MCF 10A (cell line): Measurements from ENCODE around the gene VSX2. TPM values are rescaled to one million over a fixed set of nuclear protein-coding genes. Genes with fewer than 3 reads are reported as not detected.

ENCODE experiments used
- BruUV-seq: library from RNA; stranded (reverse); fragments of 400-500 nt; replicated peaks from 2 replicates; lab custom pipeline; 2021; lab: Mats Ljungman, UMichigan
- CTCF ChIA-PET: fragments of 300-600 bp; sonication (Branson Sonifier 250); formaldehyde crosslinking; extraction: SDS; loops from one replicate; lab custom pipeline; 2021; ENCODE audit warnings: antibody characterized with exemption, inconsistent platforms; lab: Yijun Ruan, JAX
- POLR2A ChIA-PET: fragments of 300-600, 350-650 bp; sonication (Branson Sonifier 250); formaldehyde crosslinking; extraction: SDS; loops from one replicate; lab custom pipeline; 2020; ENCODE audit warnings: antibody characterized with exemption, inconsistent platforms; lab: Yijun Ruan, JAX
- DNase-seq: peaks from one replicate; pipeline ENCODE4 v3.0.0-alpha.2; 2018; ENCODE audit not compliant: unreplicated experiment
- H3K27ac Mint-ChIP-seq: one replicate; pipeline ENCODE4 v1.8.0; 2022; ENCODE audit warnings: mild to moderate bottlenecking, low read depth, mixed read lengths; ENCODE audit not compliant: unreplicated experiment
- H3K27me3 Mint-ChIP-seq: one replicate; pipeline ENCODE4 v1.8.0; 2022; ENCODE audit warnings: mixed read lengths; ENCODE audit not compliant: insufficient read depth, unreplicated experiment
- H3K36me3 Mint-ChIP-seq: one replicate; pipeline ENCODE4 v1.8.0; 2022; ENCODE audit warnings: mild to moderate bottlenecking, moderate library complexity, mixed read lengths; ENCODE audit not compliant: insufficient read depth, unreplicated experiment
- H3K4me1 Mint-ChIP-seq: one replicate; pipeline ENCODE4 v1.8.0; 2022; ENCODE audit warnings: mixed read lengths; ENCODE audit not compliant: insufficient read depth, unreplicated experiment
- H3K4me3 Mint-ChIP-seq: one replicate; pipeline ENCODE4 v1.8.0; 2022; ENCODE audit warnings: mild to moderate bottlenecking, moderate library complexity, mixed read lengths; ENCODE audit not compliant: unreplicated experiment
- H3K9me3 Mint-ChIP-seq: one replicate; pipeline ENCODE4 v1.8.0; 2022; ENCODE audit warnings: mixed read lengths; ENCODE audit not compliant: unreplicated experiment
- intact Hi-C: fragments of 100-400 bp; cut with micrococcal nuclease; formaldehyde crosslinking; loops from 2 replicates; pipeline ENCODE4 v1.14.1; 2022
- total RNA-seq: library from RNA; stranded (reverse); gene quantifications from 2 replicates; pipeline ENCODE4 v1.2.3, GENCODE V29; 2022
- TF ChIP-seq, protein P1 (sequence below): fragments of 200-600 bp; IDR thresholded peaks from one replicate; pipeline ENCODE4 v1.8.0; 2022; ENCODE audit warnings: antibody characterized with exemption, mild to moderate bottlenecking; ENCODE audit not compliant: unreplicated experiment

VSX2 gene
- total RNA-seq, 1 experiment from 2014 or later, result not detected

DNA sequence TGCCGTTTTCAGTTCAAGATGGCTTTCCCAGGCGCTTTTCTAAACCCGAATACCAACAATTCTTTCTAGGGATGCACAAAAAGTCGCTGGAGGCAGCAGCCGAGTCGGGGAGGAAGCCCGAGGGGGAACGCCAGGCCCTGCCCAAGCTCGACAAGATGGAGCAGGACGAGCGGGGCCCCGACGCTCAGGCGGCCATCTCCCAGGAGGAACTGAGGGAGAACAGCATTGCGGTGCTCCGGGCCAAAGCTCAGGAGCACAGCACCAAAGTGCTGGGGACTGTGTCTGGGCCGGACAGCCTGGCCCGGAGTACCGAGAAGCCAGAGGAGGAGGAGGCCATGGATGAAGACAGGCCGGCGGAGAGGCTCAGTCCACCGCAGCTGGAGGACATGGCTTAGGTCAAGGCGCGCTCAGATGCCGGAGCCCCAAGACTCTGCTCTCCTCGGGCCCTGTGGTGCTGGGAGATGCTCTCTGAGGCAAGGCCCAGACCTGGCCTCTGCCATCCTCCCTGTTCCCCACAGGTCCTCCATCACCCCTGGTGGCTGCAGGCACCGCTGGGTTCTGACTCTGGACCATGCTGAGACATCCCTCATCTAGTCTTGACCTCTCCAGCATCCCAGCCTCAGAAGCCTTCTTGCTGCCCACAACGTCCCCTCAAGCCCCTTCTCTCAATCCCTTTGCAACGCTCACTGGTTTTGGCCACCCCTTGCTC is 21.4 kb downstream of the VSX2 start:
- H3K9me3 Mint-ChIP-seq, result no peaks in the 10 kb centered on the region
- CTCF ChIA-PET, result interaction anchor here (0.5 to 0.8 kb wide), 3 partner anchors 9 to 138 kb away, joined by 3 to 5 read pairs (median 3); no protein-coding TSS in a partner anchor
- TF ChIP-seq, protein P1, sequence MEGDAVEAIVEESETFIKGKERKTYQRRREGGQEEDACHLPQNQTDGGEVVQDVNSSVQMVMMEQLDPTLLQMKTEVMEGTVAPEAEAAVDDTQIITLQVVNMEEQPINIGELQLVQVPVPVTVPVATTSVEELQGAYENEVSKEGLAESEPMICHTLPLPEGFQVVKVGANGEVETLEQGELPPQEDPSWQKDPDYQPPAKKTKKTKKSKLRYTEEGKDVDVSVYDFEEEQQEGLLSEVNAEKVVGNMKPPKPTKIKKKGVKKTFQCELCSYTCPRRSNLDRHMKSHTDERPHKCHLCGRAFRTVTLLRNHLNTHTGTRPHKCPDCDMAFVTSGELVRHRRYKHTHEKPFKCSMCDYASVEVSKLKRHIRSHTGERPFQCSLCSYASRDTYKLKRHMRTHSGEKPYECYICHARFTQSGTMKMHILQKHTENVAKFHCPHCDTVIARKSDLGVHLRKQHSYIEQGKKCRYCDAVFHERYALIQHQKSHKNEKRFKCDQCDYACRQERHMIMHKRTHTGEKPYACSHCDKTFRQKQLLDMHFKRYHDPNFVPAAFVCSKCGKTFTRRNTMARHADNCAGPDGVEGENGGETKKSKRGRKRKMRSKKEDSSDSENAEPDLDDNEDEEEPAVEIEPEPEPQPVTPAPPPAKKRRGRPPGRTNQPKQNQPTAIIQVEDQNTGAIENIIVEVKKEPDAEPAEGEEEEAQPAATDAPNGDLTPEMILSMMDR, result no peak
- peaks cover 10% of the 10 kb centered on the region for H3K4me1 Mint-ChIP-seq
- H3K4me3 Mint-ChIP-seq, result no peak overlapping the region
- POLR2A ChIA-PET, result no interaction called here
- no peak for DNase-seq
- no peak overlapping the region for H3K27ac Mint-ChIP-seq
- intact Hi-C loops, result no loop called here
- no peaks in the 10 kb centered on the region for H3K27me3 Mint-ChIP-seq
- BruUV-seq, result no TSS peak
- no peaks in the 10 kb centered on the region for H3K36me3 Mint-ChIP-seq

- Mint-ChIP-seq H3K4me3 (no peak overlapping the region), H3K36me3 (no peaks in the 10 kb centered on the region), H3K4me1 (peaks cover 10% of the 10 kb centered on the region), H3K27me3 (no peaks in the 10 kb centered on the region), H3K27ac (no peak overlapping the region), H3K9me3 (no peaks in the 10 kb centered on the region)
- intact Hi-C loops, result no loop called here
- ChIA-PET POLR2A (interaction anchor here (0.6 to 1.0 kb wide), 2 partner anchors 9 to 312 kb away, joined by 3 read pairs; partner anchors contain the start of gene FAM161B), CTCF (interaction anchor here (0.7 to 0.8 kb wide), 2 partner anchors 10 to 138 kb away, joined by 3 to 5 read pairs; no protein-coding TSS in a partner anchor)
- peak; percentile 30 for DNase-seq
- TF ChIP-seq, protein P1, result no peak
- BruUV-seq, result no TSS peak
Observed at GRCh38 chr14:74261288-74261687, 22.0 kb downstream of the VSX2 start.

DNA sequence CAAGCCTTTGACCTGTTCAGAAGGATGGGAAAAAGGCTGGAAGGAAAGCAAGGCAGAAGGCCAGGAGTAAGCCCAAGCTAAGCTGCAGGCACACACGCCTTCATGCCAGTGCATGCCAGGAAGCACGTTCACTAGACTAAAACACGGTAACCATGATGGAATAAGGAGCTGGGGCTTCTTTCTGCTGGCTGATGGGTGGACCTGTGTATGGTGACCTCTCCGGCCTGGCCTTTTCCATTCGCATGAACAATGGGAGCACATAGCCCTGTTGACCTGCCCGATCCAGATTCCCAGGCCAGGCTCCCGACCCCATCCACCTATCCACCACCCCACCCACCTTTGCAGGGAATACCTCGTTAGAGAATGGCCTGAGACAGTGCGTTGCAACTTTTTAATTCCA is 22.8 kb downstream of the VSX2 start:
- CTCF ChIA-PET, result no interaction called here
- no peak for DNase-seq
- TF ChIP-seq, protein P1, result no peak
- POLR2A ChIA-PET, result interaction anchor here (0.6 to 1.0 kb wide), 2 partner anchors 8 to 13 kb away, joined by 3 read pairs; no protein-coding TSS in a partner anchor
- no peak overlapping the region for H3K27ac Mint-ChIP-seq
- H3K9me3 Mint-ChIP-seq, result no peaks in the 10 kb centered on the region
- H3K4me1 Mint-ChIP-seq, result peaks cover 10% of the 10 kb centered on the region
- H3K36me3 Mint-ChIP-seq, result no peaks in the 10 kb centered on the region
- intact Hi-C loops, result no loop called here
- no TSS peak for BruUV-seq
- no peak overlapping the region for H3K4me3 Mint-ChIP-seq
- no peaks in the 10 kb centered on the region for H3K27me3 Mint-ChIP-seq

DNA sequence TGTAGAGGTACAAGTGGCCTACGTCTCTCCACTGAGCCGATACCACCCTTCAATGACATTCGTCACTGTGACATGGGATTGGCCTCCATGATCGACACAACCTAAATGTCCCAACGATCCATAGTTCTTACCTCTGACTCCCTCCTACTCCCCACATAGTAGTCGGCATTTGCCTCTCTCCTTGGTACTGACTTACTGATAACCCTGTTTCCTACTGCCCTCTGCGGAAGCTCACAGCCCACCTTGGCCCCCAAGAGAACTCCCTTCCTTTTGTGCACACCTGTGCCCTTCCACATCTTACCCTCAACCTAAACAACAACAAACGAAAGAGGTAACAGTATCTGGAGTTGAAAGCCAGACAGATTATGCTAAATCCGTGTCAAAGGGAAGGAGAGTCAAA is 23.9 kb downstream of the VSX2 start:
- Mint-ChIP-seq H3K9me3 (no peaks in the 10 kb centered on the region), H3K36me3 (no peaks in the 10 kb centered on the region), H3K4me1 (peaks cover 10% of the 10 kb centered on the region), H3K27me3 (no peaks in the 10 kb centered on the region), H3K27ac (no peak overlapping the region), H3K4me3 (no peak overlapping the region)
- no peak for DNase-seq
- BruUV-seq, result no TSS peak
- ChIA-PET CTCF (interaction anchor here (1.4 kb wide), 1 partner anchor 151 kb away, joined by 3 read pairs; no protein-coding TSS in a partner anchor), POLR2A (no interaction called here)
- TF ChIP-seq, protein P1, result no peak
- intact Hi-C loops, result no loop called here
